ENCODE data around the gene SNHG17.

The SNHG17 gene

GRCh38 chr20:38373898-38374297 is 61.2 kb downstream of the SNHG17 start:
- no peak for DNase-seq (ENCODE audit: low spot score)

- DNase-seq (ENCODE audit: low spot score) = no peak
Observed at GRCh38 chr20:38373231-38373867, 61.8 kb downstream of the SNHG17 start.

- no peak for DNase-seq (ENCODE audit: low spot score)
Observed at GRCh38 chr20:38372806-38373205, 62.3 kb downstream of the SNHG17 start.
